ENCODE measurements around the gene AXDND1.
A peak's percentile ranks its signal among the peaks of the same experiment; 100 is the strongest.

Gene AXDND1

GRCh38 chr1:179550746-179551682 lies 185.2 kb downstream of the AXDND1 start:
- H3K27me3 ChIP-seq (ENCODE audit: insufficient read depth, insufficient read length), result no peaks in the 10 kb centered on the region
- H3K4me3 ChIP-seq (ENCODE audit: insufficient read length, low read depth), result no peak overlapping the region
- no peak for TF ChIP-seq ZNF274 (IDR thresholded peaks at IDR 0.05; ENCODE audit: low read depth, low read length)
- TF ChIP-seq SUZ12 (IDR thresholded peaks at IDR 0.05; ENCODE audit: extremely low read depth, insufficient read depth, insufficient read length), result no peak
- TF ChIP-seq YY1 (IDR thresholded peaks at IDR 0.05; ENCODE audit: insufficient read depth, insufficient read length), result no peak
- no peaks in the 10 kb centered on the region for H3K36me3 ChIP-seq (ENCODE audit: insufficient read depth, insufficient read length, low read length)
- DNase-seq (ENCODE audit: low read depth, low spot score), result no peak
- no peak overlapping the region for H3K9ac ChIP-seq (ENCODE audit: insufficient read length, low read depth)
- peaks cover 2% of the 10 kb centered on the region for H3K4me1 ChIP-seq (ENCODE audit: insufficient read depth, insufficient read length)
- H3K9me3 ChIP-seq (ENCODE audit: insufficient read depth, low read length), result no peaks in the 10 kb centered on the region

- H3K9ac ChIP-seq (ENCODE audit: insufficient read length, low read depth), result no peak overlapping the region
- H3K4me1 ChIP-seq (ENCODE audit: insufficient read depth, insufficient read length), result no peaks in the 10 kb centered on the region
- H3K4me3 ChIP-seq (ENCODE audit: insufficient read length, low read depth), result no peak overlapping the region
- TF ChIP-seq ZNF274 (IDR thresholded peaks at IDR 0.05; ENCODE audit: low read depth, low read length) (no peak), SUZ12 (IDR thresholded peaks at IDR 0.05; ENCODE audit: extremely low read depth, insufficient read depth, insufficient read length) (no peak), YY1 (IDR thresholded peaks at IDR 0.05; ENCODE audit: insufficient read depth, insufficient read length) (no peak)
- DNase-seq (ENCODE audit: low read depth, low spot score), result no peak
- no peaks in the 10 kb centered on the region for H3K27me3 ChIP-seq (ENCODE audit: insufficient read depth, insufficient read length)
- no peaks in the 10 kb centered on the region for H3K36me3 ChIP-seq (ENCODE audit: insufficient read depth, insufficient read length, low read length)
- no peaks in the 10 kb centered on the region for H3K9me3 ChIP-seq (ENCODE audit: insufficient read depth, low read length)
Measured at GRCh38 chr1:179554427-179554826, 188.7 kb downstream of the AXDND1 start.

- DNase-seq (ENCODE audit: low read depth, low spot score), result no peak
- H3K9ac ChIP-seq (ENCODE audit: insufficient read length, low read depth), result no peak overlapping the region
- no peaks in the 10 kb centered on the region for H3K4me1 ChIP-seq (ENCODE audit: insufficient read depth, insufficient read length)
- no peaks in the 10 kb centered on the region for H3K27me3 ChIP-seq (ENCODE audit: insufficient read depth, insufficient read length)
- no peak overlapping the region for H3K4me3 ChIP-seq (ENCODE audit: insufficient read length, low read depth)
- TF ChIP-seq SUZ12 (IDR thresholded peaks at IDR 0.05; ENCODE audit: extremely low read depth, insufficient read depth, insufficient read length) (no peak), ZNF274 (IDR thresholded peaks at IDR 0.05; ENCODE audit: low read depth, low read length) (no peak), YY1 (IDR thresholded peaks at IDR 0.05; ENCODE audit: insufficient read depth, insufficient read length) (no peak)
- H3K36me3 ChIP-seq (ENCODE audit: insufficient read depth, insufficient read length, low read length), result no peaks in the 10 kb centered on the region
- no peaks in the 10 kb centered on the region for H3K9me3 ChIP-seq (ENCODE audit: insufficient read depth, low read length)
Measured at GRCh38 chr1:179558078-179558477, 192.3 kb downstream of the AXDND1 start.

- Histone ChIP-seq H3K36me3 (ENCODE audit: insufficient read depth, insufficient read length, low read length) (no peaks in the 10 kb centered on the region), H3K27me3 (ENCODE audit: insufficient read depth, insufficient read length) (peaks cover 59% of the 10 kb centered on the region), H3K4me3 (ENCODE audit: insufficient read length, low read depth) (peak within 1 kb of the TSS; percentile 50), H3K9me3 (ENCODE audit: insufficient read depth, low read length) (no peaks in the 10 kb centered on the region), H3K9ac (ENCODE audit: insufficient read length, low read depth) (peak within 1 kb of the TSS; percentile 53), H3K4me1 (ENCODE audit: insufficient read depth, insufficient read length) (no peaks in the 10 kb centered on the region)
- no peak for DNase-seq (ENCODE audit: low read depth, low spot score)
- no peak for TF ChIP-seq ZNF274 (IDR thresholded peaks at IDR 0.05; ENCODE audit: low read depth, low read length)
- TF ChIP-seq SUZ12 (IDR thresholded peaks at IDR 0.05; ENCODE audit: extremely low read depth, insufficient read depth, insufficient read length), result peak; percentile 87
- no peak for TF ChIP-seq YY1 (IDR thresholded peaks at IDR 0.05; ENCODE audit: insufficient read depth, insufficient read length)
Measured at GRCh38 chr1:179575497-179576314, 209.9 kb downstream of the AXDND1 start, which contains the start of gene NPHS2. Gene NPHS2, minus strand, starts transcription at chr1:179575948. Its CDS starts 84 bp downstream, at chr1:179575864.

- no peaks in the 10 kb centered on the region for H3K4me1 ChIP-seq (ENCODE audit: insufficient read depth, insufficient read length)
- H3K27me3 ChIP-seq (ENCODE audit: insufficient read depth, insufficient read length), result peaks cover 59% of the 10 kb centered on the region
- no peaks in the 10 kb centered on the region for H3K36me3 ChIP-seq (ENCODE audit: insufficient read depth, insufficient read length, low read length)
- TF ChIP-seq ZNF274 (IDR thresholded peaks at IDR 0.05; ENCODE audit: low read depth, low read length), result no peak
- no peak for TF ChIP-seq SUZ12 (IDR thresholded peaks at IDR 0.05; ENCODE audit: extremely low read depth, insufficient read depth, insufficient read length)
- no peak for TF ChIP-seq YY1 (IDR thresholded peaks at IDR 0.05; ENCODE audit: insufficient read depth, insufficient read length)
- no peak overlapping the region for H3K9ac ChIP-seq (ENCODE audit: insufficient read length, low read depth)
- DNase-seq (ENCODE audit: low read depth, low spot score), result no peak
- no peaks in the 10 kb centered on the region for H3K9me3 ChIP-seq (ENCODE audit: insufficient read depth, low read length)
- no peak overlapping the region for H3K4me3 ChIP-seq (ENCODE audit: insufficient read length, low read depth)
Measured at GRCh38 chr1:179576509-179576908, 210.7 kb downstream of the AXDND1 start.

GRCh38 chr1:179583771-179584320 lies 218.1 kb downstream of the AXDND1 start:
- Histone ChIP-seq H3K27me3 (ENCODE audit: insufficient read depth, insufficient read length) (peaks cover 17% of the 10 kb centered on the region), H3K9ac (ENCODE audit: insufficient read length, low read depth) (no peak overlapping the region), H3K4me1 (ENCODE audit: insufficient read depth, insufficient read length) (peaks cover 5% of the 10 kb centered on the region)

More at GRCh38 chr1:179583771-179584320, 218.1 kb downstream of the AXDND1 start:
- DNase-seq (ENCODE audit: low read depth, low spot score), result peak; percentile 83
- TF ChIP-seq YY1 (IDR thresholded peaks at IDR 0.05; ENCODE audit: insufficient read depth, insufficient read length) (no peak), SUZ12 (IDR thresholded peaks at IDR 0.05; ENCODE audit: extremely low read depth, insufficient read depth, insufficient read length) (no peak), ZNF274 (IDR thresholded peaks at IDR 0.05; ENCODE audit: low read depth, low read length) (no peak)
- Histone ChIP-seq H3K9me3 (ENCODE audit: insufficient read depth, low read length) (peaks cover 20% of the 10 kb centered on the region; the same call in 1 of the 2 replicates), H3K4me3 (ENCODE audit: insufficient read length, low read depth) (no peak overlapping the region), H3K36me3 (ENCODE audit: insufficient read depth, insufficient read length, low read length) (no peaks in the 10 kb centered on the region)

Measured in NT2/D1 (cell line).